Activated CD8-positive, alpha-beta memory T cell treated with anti-CD3 and anti-CD28 coated beads, Interleukin-2, amount 10 ng/mL, durations not matched to agents 7 days and 5 days (primary cell): ENCODE results near the gene IGSF10. TPM values are rescaled to one million over a fixed set of nuclear protein-coding genes. Genes with fewer than 3 reads are reported as not detected.

Experiments used
- ATAC-seq: fragments of 150-1000 bp; cut with Tn5 transposase; one replicate; pipeline ENCODE4 v1.10.0; 2021; ENCODE audit warnings: moderate library complexity
- CTCF ChIA-PET: fragments of 350-600 bp; sonication (Branson Sonifier 250); formaldehyde crosslinking; loops from one replicate; lab custom pipeline; 2021; ENCODE audit warnings: antibody characterized with exemption; lab: Charles Lee
- DNase-seq: peaks from one replicate; pipeline ENCODE4 v3.0.0-alpha.2; 2020
- H3K27ac Mint-ChIP-seq: one replicate; pipeline ENCODE4 v1.8.0; 2021; ENCODE audit warnings: mild to moderate bottlenecking, mixed read lengths
- H3K27me3 Mint-ChIP-seq: one replicate; pipeline ENCODE4 v1.8.0; 2021; ENCODE audit warnings: mixed read lengths
- H3K36me3 Mint-ChIP-seq: one replicate; pipeline ENCODE4 v1.8.0; 2021; ENCODE audit warnings: mild to moderate bottlenecking, mixed read lengths
- H3K4me1 Mint-ChIP-seq: one replicate; pipeline ENCODE4 v1.8.0; 2021; ENCODE audit warnings: mixed read lengths
- H3K4me3 Mint-ChIP-seq: one replicate; pipeline ENCODE4 v1.8.0; 2021; ENCODE audit warnings: mild to moderate bottlenecking, moderate library complexity, mixed read lengths
- H3K9me3 Mint-ChIP-seq: one replicate; pipeline ENCODE4 v1.8.0; 2022; ENCODE audit warnings: low read depth, mixed read lengths
- total RNA-seq, 2 experiments: library from RNA; stranded (reverse); gene quantifications; one replicate each; pipeline ENCODE4 v1.2.3, GENCODE V29; 2021

IGSF10 gene
- total RNA-seq, 2 experiments from 2014 or later, result not detected

DNA sequence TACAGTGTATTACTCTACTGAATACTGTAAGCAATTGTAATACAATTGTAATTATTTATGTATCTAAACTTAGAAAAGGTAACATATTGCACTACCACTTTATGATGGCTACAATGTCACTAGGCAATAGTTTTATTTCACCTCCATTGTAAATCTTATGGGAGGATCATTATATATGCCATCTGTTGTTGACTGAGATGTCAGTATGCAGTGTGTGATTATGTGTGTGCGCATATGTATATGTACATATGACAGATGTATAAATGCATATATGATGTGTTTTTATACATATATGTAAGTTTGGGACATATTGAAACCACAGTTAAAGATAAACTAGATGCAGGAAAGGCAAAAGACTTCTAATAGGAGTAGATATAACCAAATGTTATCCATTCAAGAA is 8.5 kb downstream of the IGSF10 start:
- no peaks in the 10 kb centered on the region for H3K9me3 Mint-ChIP-seq
- H3K27me3 Mint-ChIP-seq, result peaks cover 31% of the 10 kb centered on the region
- no peak for DNase-seq
- CTCF ChIA-PET, result no interaction called here
- H3K27ac Mint-ChIP-seq, result no peak overlapping the region
- H3K4me1 Mint-ChIP-seq, result no peaks in the 10 kb centered on the region
- no peaks in the 10 kb centered on the region for H3K36me3 Mint-ChIP-seq
- no peak overlapping the region for H3K4me3 Mint-ChIP-seq
- no peak for ATAC-seq

DNA sequence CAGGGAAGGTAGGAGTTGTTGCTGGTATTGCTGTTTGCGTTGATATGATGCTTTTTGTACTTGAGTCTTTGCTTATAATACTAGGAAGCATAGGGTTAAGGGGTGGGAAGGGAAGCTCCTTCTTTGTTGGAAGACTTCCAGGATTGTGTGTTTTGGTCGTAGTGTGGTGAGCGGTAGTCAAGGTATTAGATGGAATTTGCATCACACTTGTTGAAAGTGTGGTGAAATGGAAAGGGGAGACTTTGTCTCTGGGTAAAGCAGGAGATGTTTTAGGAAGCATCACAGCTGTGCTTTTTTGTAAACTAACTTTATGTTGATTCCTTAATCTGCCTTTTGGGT is 14.9 kb downstream of the IGSF10 start:
- Mint-ChIP-seq H3K4me3 (no peak overlapping the region), H3K27me3 (peaks cover 9% of the 10 kb centered on the region), H3K9me3 (no peaks in the 10 kb centered on the region), H3K27ac (no peak overlapping the region), H3K36me3 (no peaks in the 10 kb centered on the region), H3K4me1 (no peaks in the 10 kb centered on the region)
- CTCF ChIA-PET, result no interaction called here
- DNase-seq, result no peak
- ATAC-seq, result no peak

DNA sequence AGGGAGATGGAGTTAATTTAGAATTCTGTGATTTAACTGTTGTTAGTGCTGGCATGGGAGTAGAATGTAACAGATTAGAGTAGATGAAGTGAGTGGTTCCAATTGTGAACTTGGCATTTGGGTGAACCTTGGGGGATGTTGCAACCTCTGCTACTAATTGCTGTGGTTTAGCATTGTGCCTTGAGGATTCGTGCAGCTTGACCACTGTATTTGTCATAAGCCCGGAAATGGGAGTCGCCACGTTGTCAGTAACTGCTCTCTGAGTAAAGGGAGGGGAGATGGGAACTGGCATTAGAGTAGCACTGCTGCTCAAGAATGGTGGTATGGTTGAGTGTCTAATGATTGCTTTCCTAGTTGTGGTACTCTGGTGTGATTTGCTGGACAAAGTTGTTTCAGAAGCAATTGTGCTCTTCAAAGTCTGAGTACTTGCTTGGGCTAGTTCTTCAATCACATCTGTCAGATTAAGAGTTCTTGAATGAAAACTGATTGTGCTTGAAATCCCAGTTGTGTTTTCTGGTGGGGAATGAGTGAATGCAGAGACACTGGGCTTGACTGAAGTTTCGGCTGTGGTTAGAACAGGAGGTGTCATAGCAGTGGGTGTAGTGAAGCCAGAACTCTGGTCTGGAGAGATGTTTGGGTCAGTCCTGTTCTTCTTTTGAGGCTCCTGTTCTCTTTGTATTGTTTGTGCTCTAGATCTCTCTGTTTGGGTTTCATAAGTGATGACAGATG is 15.4 kb downstream of the IGSF10 start:
- CTCF ChIA-PET, result no interaction called here
- H3K27ac Mint-ChIP-seq, result no peak overlapping the region
- H3K9me3 Mint-ChIP-seq, result no peaks in the 10 kb centered on the region
- H3K4me1 Mint-ChIP-seq, result no peaks in the 10 kb centered on the region
- no peaks in the 10 kb centered on the region for H3K36me3 Mint-ChIP-seq
- peaks cover 13% of the 10 kb centered on the region for H3K27me3 Mint-ChIP-seq
- H3K4me3 Mint-ChIP-seq, result no peak overlapping the region
- DNase-seq (no peak), ATAC-seq (no peak)

DNA sequence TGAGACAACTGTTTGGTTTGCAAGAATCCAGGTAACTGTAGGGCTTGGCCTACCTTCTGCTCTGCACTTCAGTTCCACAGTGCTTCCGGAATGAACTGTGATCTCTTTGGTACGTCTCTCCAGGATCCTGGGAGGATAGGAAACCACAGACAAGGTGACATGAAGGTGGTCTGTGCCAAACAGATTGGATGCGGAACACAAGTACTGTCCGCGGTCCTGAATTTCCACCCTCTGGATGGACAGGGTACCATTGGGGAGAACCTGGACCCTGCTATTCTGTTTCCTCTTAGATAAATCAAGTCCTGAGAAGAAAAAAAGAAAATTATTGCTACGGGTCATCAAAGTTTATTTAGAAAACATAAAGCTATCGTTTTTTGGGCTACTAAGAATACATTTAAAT is 17.3 kb downstream of the IGSF10 start:
- Mint-ChIP-seq H3K9me3 (no peaks in the 10 kb centered on the region), H3K27ac (no peak overlapping the region), H3K4me1 (no peaks in the 10 kb centered on the region), H3K27me3 (peaks cover 9% of the 10 kb centered on the region), H3K4me3 (no peak overlapping the region), H3K36me3 (no peaks in the 10 kb centered on the region)
- DNase-seq, result no peak
- CTCF ChIA-PET, result no interaction called here
- no peak for ATAC-seq

DNA sequence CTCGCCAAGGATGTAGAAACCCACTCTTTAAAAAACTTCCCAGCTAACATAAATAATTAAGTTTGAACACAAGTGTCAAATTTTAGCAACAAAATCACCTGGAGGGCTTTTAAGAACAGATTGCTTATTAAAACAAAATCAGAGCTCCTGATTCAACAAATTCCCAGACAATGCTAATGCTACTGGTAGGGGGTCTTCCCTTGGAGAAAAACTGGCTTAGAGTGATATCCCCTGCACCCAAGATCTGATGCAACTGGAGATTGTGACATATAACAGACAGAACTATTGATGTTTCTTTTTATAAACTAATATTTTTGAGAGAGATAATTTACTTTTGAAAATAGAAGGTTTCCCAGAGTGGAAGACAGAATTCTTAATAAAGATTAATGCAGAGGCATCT is 19.9 kb downstream of the IGSF10 start:
- ATAC-seq (no peak), DNase-seq (no peak)
- no peaks in the 10 kb centered on the region for H3K9me3 Mint-ChIP-seq
- no peak overlapping the region for H3K27ac Mint-ChIP-seq
- CTCF ChIA-PET, result interaction anchor here (0.7 to 2.8 kb wide), 4 partner anchors 14 to 478 kb away, joined by 3 to 8 read pairs (median 4); no protein-coding TSS in a partner anchor
- peaks cover 7% of the 10 kb centered on the region for H3K27me3 Mint-ChIP-seq
- H3K36me3 Mint-ChIP-seq, result no peaks in the 10 kb centered on the region
- H3K4me1 Mint-ChIP-seq, result no peaks in the 10 kb centered on the region
- H3K4me3 Mint-ChIP-seq, result no peak overlapping the region

DNA sequence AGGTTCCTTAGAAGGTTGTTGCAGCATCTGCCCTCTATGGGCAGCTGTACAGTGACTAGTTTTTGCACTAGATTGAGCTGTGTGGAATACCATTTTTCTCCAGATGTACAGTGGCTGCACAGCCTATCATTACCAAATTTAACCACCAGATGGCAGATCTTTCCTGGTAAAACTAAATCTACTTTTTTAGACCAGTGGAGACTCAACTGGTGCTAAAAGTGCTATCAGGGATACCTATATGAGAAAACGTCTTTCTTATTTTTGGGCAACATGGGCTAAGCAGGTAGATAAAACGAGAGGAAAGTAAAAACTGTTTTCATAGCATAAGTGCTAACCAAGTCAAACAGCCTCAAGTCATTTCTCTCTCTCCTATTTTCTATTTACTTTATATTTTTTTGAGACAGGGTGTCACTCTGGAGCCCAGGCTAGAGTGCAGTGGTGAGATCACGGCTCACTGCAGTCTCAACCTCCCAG is 21.2 kb downstream of the IGSF10 start:
- no peak for DNase-seq

DNA sequence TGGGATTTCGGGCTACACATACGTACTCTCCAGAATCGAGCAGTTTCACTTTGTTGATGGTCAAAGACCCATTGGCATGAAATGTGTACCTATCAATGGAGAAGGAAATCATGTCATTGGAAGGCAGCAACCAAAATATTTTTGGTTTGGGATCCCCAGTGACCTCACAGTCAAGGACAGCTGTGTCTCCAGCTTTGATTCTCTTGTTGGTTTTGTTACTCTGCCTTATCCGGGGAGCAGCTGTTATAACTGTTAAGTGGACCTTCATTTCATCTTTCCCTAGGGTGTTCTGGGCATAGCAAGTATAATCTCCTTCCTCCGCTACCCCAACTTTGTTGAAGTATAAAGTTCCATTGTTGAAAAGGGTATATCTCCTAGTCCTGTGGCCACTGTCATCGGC is 23.0 kb downstream of the IGSF10 start:
- Mint-ChIP-seq H3K9me3 (no peaks in the 10 kb centered on the region), H3K27ac (no peak overlapping the region)

More for the DNA sequence above, 21.2 kb downstream of the IGSF10 start:
- no peaks in the 10 kb centered on the region for H3K36me3 Mint-ChIP-seq
- CTCF ChIA-PET, result interaction anchor here (0.7 to 2.8 kb wide), 9 partner anchors 9 to 479 kb away, joined by 3 to 9 read pairs (median 4); no protein-coding TSS in a partner anchor
- H3K4me3 Mint-ChIP-seq, result no peak overlapping the region
- peak; percentile 53 for ATAC-seq
- H3K27me3 Mint-ChIP-seq, result peaks cover 7% of the 10 kb centered on the region
- H3K4me1 Mint-ChIP-seq, result no peaks in the 10 kb centered on the region
- H3K9me3 Mint-ChIP-seq, result no peaks in the 10 kb centered on the region
- no peak overlapping the region for H3K27ac Mint-ChIP-seq

DNA sequence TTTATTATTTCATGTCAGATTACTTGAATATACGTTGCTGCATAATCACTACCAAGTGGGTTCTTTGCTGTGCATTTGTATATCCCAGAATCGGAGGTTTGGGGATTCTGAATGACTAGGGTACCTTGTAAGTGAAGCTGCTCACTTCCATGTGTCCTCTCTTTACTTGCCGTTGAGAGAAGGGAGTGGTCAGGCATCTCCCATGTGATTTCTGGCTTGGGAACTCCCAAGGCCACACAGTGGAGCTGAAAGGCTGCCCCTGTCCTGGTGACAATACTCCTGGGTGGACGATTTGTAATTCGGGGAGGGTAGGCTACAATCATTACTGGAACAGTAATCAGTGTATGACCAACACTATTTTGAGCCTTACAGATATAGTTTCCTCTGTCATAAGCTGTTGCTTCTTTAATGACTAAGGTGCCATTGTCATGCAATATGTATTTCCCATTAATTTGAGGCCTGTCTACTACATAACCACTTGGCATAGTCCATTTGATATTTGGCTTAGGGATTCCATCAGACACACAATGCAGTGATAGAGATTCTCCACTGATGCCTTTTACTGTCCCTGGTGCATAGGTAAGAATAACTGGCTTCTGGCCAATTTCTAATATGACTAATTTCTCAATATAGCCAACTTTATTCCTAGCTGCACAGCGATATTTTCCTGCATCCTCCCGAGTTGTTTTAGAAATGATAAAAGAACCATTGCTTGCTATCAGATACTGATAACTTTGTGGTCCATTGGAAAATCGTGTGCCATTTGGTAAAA is 24.0 kb downstream of the IGSF10 start:
- H3K36me3 Mint-ChIP-seq, result no peaks in the 10 kb centered on the region
- H3K4me1 Mint-ChIP-seq, result no peaks in the 10 kb centered on the region
- H3K27me3 Mint-ChIP-seq, result peaks cover 7% of the 10 kb centered on the region
- H3K9me3 Mint-ChIP-seq, result no peaks in the 10 kb centered on the region
- DNase-seq (no peak), ATAC-seq (no peak)
- H3K27ac Mint-ChIP-seq, result no peak overlapping the region
- CTCF ChIA-PET, result no interaction called here
- no peak overlapping the region for H3K4me3 Mint-ChIP-seq

More for the DNA sequence above, 23.0 kb downstream of the IGSF10 start:
- peaks cover 7% of the 10 kb centered on the region for H3K27me3 Mint-ChIP-seq
- no peaks in the 10 kb centered on the region for H3K36me3 Mint-ChIP-seq
- H3K4me1 Mint-ChIP-seq, result no peaks in the 10 kb centered on the region
- CTCF ChIA-PET, result interaction anchor here (1.2 to 2.3 kb wide), 4 partner anchors 16 to 401 kb away, joined by 4 to 9 read pairs (median 4); no protein-coding TSS in a partner anchor
- no peak for DNase-seq
- H3K4me3 Mint-ChIP-seq, result no peak overlapping the region
- no peak for ATAC-seq

DNA sequence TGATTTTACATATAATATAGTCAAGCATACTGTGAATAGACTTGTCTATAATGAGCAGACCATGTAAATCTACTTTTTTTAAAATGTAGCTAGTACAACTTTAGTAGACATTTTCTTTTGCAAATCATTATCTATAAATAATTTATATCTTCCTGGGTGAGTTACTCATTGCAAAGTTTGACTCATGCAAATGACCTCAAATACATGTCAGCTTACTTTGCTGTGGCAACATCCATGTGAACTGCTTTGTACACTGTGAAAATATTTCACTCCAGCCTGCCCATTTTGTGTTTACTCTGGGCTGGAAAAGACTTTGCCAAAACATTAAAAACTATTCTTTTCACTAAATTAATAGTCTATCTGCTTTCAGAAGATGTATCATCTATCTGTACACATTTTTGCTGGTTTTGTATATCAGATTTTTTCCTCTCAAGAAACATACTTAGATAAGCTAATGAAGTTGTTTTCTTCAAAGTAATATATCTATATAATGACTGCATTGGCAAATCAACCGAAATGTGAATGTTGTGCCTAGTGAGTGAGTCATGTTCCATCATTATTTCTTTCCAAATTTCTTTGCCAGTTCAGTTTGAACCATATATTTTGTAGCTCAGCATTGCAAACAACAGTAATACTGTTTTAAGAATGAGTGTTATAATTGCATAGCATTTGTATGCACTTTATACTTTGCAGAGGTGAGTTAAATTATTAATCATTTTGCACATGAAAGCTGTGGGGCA is 26.5 kb downstream of the IGSF10 start:
- CTCF ChIA-PET, result interaction anchor here (1.0 kb wide), 1 partner anchor 26 kb away, joined by 3 read pairs; the partner anchor contains the start of gene IGSF10
- H3K4me1 Mint-ChIP-seq, result peaks cover 3% of the 10 kb centered on the region
- H3K27me3 Mint-ChIP-seq, result no peaks in the 10 kb centered on the region
- DNase-seq, result no peak
- ATAC-seq, result no peak
- H3K27ac Mint-ChIP-seq, result no peak overlapping the region
- no peak overlapping the region for H3K4me3 Mint-ChIP-seq
- H3K36me3 Mint-ChIP-seq, result no peaks in the 10 kb centered on the region
- no peaks in the 10 kb centered on the region for H3K9me3 Mint-ChIP-seq

DNA sequence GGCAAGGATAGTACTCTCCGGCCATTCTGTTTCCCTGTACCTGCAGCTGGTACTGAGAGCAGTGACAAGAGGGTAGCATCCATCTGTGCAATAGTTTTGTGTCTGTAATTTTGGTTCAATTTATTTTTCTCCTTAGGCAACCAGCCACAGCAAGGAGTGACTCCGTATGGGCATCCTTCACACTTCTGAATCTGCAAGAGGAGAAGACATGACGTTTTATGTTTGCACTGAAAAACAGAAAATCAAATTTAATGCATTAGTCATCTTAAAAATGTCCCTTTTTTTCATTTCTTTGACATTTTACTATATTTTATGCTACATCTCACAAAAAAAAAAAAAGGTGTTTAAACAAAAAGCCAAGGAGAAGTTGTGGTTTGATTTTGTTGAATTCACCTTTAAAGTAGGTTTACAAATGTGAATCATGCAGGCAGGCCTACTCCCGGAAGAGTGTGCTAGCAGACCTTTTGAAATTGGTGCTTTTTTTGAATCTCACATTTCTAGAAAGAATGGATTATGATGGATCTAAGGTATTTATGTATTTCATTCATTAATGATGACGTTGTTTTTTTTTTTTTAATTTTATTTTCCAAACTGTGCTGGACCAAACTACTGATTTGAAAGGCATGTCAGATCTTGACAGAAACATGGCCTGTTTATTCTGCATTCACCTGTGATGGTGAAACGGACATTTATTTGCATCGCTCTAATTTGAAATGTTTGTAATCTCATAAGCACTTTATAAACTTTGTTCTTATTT is 28.1 kb downstream of the IGSF10 start:
- CTCF ChIA-PET, result no interaction called here
- no peaks in the 10 kb centered on the region for H3K36me3 Mint-ChIP-seq
- H3K9me3 Mint-ChIP-seq, result no peaks in the 10 kb centered on the region
- DNase-seq (no peak), ATAC-seq (no peak)
- no peak overlapping the region for H3K4me3 Mint-ChIP-seq
- no peaks in the 10 kb centered on the region for H3K27me3 Mint-ChIP-seq
- peaks cover 3% of the 10 kb centered on the region for H3K4me1 Mint-ChIP-seq
- H3K27ac Mint-ChIP-seq, result no peak overlapping the region

DNA sequence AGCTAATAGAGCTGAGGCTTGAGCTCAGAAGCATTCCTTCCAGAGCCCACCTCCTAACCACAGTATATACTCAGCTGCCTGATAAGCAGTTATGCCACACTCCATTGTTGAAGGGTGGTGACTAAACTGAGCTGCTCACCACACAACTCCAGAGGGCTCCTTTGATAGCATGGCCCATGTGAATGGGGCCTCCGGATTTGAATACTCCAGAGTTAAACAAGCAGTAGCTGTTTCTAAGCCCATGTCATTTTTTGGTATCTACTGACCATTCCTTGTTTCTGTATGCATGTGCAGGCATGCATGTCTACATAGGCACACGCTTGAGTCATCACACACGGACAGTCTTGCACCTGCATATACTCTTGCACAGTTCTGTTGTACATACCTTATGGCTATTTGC is 28.9 kb downstream of the IGSF10 start:
- Mint-ChIP-seq H3K9me3 (no peaks in the 10 kb centered on the region), H3K4me3 (no peak overlapping the region), H3K4me1 (peaks cover 3% of the 10 kb centered on the region), H3K36me3 (no peaks in the 10 kb centered on the region), H3K27me3 (no peaks in the 10 kb centered on the region), H3K27ac (no peak overlapping the region)
- ATAC-seq, result no peak
- DNase-seq, result no peak
- CTCF ChIA-PET, result no interaction called here

DNA sequence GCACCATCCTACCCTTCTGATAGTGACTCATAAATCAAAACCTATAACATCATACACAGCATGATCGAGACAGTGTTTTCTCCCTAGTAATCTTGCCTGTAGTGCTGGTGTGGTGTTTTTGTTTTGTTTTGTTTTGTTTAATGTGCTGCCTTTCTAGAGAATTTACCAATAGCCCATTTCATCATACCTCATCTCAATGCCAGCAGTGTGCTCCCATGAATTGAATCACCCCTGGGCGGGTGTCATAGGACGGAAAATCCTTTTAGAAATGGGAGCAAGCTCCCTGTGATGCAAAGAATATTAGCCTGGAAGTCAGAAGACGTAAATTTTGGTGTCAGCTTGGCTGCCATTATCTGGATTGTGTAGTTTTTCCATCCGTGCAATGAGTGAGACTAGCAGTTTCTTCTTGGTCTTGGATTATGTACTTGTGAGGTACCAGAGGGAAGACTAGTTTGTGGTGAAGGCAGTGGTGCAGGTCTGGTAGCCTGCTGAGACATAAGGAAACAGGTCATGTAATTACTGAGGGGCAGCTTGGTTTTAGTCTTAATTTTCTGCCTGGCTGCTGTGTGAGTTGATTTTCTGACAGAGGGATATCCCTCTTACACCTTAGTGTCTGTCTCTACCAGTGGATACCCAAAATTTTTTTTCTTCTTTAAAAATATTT is 29.9 kb downstream of the IGSF10 start:
- no peak for ATAC-seq
- Mint-ChIP-seq H3K27me3 (no peaks in the 10 kb centered on the region), H3K9me3 (no peaks in the 10 kb centered on the region), H3K27ac (no peak overlapping the region), H3K4me1 (peaks cover 6% of the 10 kb centered on the region), H3K4me3 (no peak overlapping the region), H3K36me3 (no peaks in the 10 kb centered on the region)
- CTCF ChIA-PET, result interaction anchor here (1.2 kb wide), 1 partner anchor 8 kb away, joined by 3 read pairs; no protein-coding TSS in a partner anchor
- no peak for DNase-seq
